ENCODE data around the gene KLHL30. TPM values are rescaled to one million over a fixed set of nuclear protein-coding genes. Genes with fewer than 3 reads are reported as not detected.

KLHL30 gene
- total and polyA plus RNA-seq, 2 experiments from 2014 or later: 0.07 TPM; not detected in 1

- no peak for TF ChIP-seq ETS1 (IDR thresholded peaks at IDR 0.05)
- TF ChIP-seq REST (IDR thresholded peaks at IDR 0.05; ENCODE audit: unreplicated experiment): no peak
- no peak for TF ChIP-seq EZH2 (IDR thresholded peaks at IDR 0.05; ENCODE audit: low read depth, unreplicated experiment)
Measured at GRCh38 chr2:238172439-238172838, 34.0 kb downstream of the KLHL30 start (continued).

GRCh38 chr2:238173692-238174091 is 35.2 kb downstream of the KLHL30 start:
- peak; percentile 27 for DNase-seq (ENCODE audit: low spot score)
- H3K4me2 ChIP-seq: no peak overlapping the region
- H3K4me3 ChIP-seq: no peak overlapping the region
- Mint-ChIP-seq H3K36me3 (ENCODE audit: low read depth) (peaks cover 46% of the 10 kb centered on the region), H3K4me3 (no peak overlapping the region), H3K27me3 (ENCODE audit: insufficient read depth, low read depth, poor library complexity) (peaks cover 4% of the 10 kb centered on the region), H3K9me3 (no peaks in the 10 kb centered on the region), H3K4me1 (no peaks in the 10 kb centered on the region), H3K27ac (no peak overlapping the region)
- no peaks in the 10 kb centered on the region for H3K27me3 ChIP-seq (ENCODE audit: insufficient read depth)
- ATAC-seq: peak; percentile 89
- H2AFZ ChIP-seq: no peak overlapping the region
- no peaks in the 10 kb centered on the region for H3F3A ChIP-seq (replicated peaks; ENCODE audit: low read depth)
- no peaks in the 10 kb centered on the region; the same call in none of the 2 replicates for H4K20me1 ChIP-seq (replicated peaks; ENCODE audit: insufficient read depth)
- no peaks in the 10 kb centered on the region for H3K4me1 ChIP-seq (ENCODE audit: insufficient read depth)
- no peaks in the 10 kb centered on the region for H3K79me2 ChIP-seq (replicated peaks; ENCODE audit: insufficient read depth)
- TF ChIP-seq CTCF (conservative IDR thresholded peaks at IDR 0.05; ENCODE audit: low read depth in 2 of 2) (peak; percentile 22 to 31; a peak in 3 of 4 replicates), POLR2AphosphoS5 (IDR thresholded peaks at IDR 0.05; ENCODE audit: low read depth) (no peak)
- H3K9me2 ChIP-seq (ENCODE audit: insufficient read depth): no peaks in the 10 kb centered on the region
- no peak overlapping the region for H3K27ac ChIP-seq (ENCODE audit: low read depth)
- H3K36me3 ChIP-seq (ENCODE audit: insufficient read depth): peaks cover 15% of the 10 kb centered on the region

- H3K27me3 Mint-ChIP-seq (ENCODE audit: insufficient read depth, low read depth, poor library complexity): peaks cover 4% of the 10 kb centered on the region
- H3K4me1 Mint-ChIP-seq: no peaks in the 10 kb centered on the region
- Histone ChIP-seq H3K4me2 (no peak overlapping the region), H4K20me1 (replicated peaks; ENCODE audit: insufficient read depth) (no peaks in the 10 kb centered on the region; the same call in none of the 2 replicates), H3K27me3 (ENCODE audit: insufficient read depth) (no peaks in the 10 kb centered on the region), H3F3A (replicated peaks; ENCODE audit: low read depth) (no peaks in the 10 kb centered on the region), H3K4me1 (ENCODE audit: insufficient read depth) (no peaks in the 10 kb centered on the region), H3K4me3 (no peak overlapping the region), H3K27ac (ENCODE audit: low read depth) (no peak overlapping the region), H3K36me3 (ENCODE audit: insufficient read depth) (peaks cover 20% of the 10 kb centered on the region), H2AFZ (no peak overlapping the region), H3K9me2 (ENCODE audit: insufficient read depth) (no peaks in the 10 kb centered on the region), H3K79me2 (replicated peaks; ENCODE audit: insufficient read depth) (no peaks in the 10 kb centered on the region)
- DNase-seq (ENCODE audit: low spot score): no peak
- no peaks in the 10 kb centered on the region for H3K9me3 Mint-ChIP-seq
- no peak for ATAC-seq
- H3K27ac Mint-ChIP-seq: no peak overlapping the region
- H3K36me3 Mint-ChIP-seq (ENCODE audit: low read depth): peaks cover 52% of the 10 kb centered on the region
- no peak overlapping the region for H3K4me3 Mint-ChIP-seq
- TF ChIP-seq EZH2phosphoT487 (IDR thresholded peaks at IDR 0.05; ENCODE audit: unreplicated experiment) (no peak), NANOG (IDR thresholded peaks at IDR 0.05; ENCODE audit: borderline replicate concordance) (no peak), ETS1 (IDR thresholded peaks at IDR 0.05) (no peak), CREB1 (CRISPR knock-in tag; IDR thresholded peaks at IDR 0.05; ENCODE audit: low read depth) (no peak), JUNB (IDR thresholded peaks at IDR 0.05; ENCODE audit: unreplicated experiment) (no peak), ZNF114 (CRISPR knock-in tag; IDR thresholded peaks at IDR 0.05) (no peak), EZH2 (IDR thresholded peaks at IDR 0.05; ENCODE audit: low read depth, unreplicated experiment) (no peak)
Measured at GRCh38 chr2:238174291-238174690, 35.8 kb downstream of the KLHL30 start.
